ENCODE results near the gene RANBP3L.
A peak's percentile ranks its signal among the peaks of the same experiment; 100 is the strongest.

RANBP3L gene

DNA sequence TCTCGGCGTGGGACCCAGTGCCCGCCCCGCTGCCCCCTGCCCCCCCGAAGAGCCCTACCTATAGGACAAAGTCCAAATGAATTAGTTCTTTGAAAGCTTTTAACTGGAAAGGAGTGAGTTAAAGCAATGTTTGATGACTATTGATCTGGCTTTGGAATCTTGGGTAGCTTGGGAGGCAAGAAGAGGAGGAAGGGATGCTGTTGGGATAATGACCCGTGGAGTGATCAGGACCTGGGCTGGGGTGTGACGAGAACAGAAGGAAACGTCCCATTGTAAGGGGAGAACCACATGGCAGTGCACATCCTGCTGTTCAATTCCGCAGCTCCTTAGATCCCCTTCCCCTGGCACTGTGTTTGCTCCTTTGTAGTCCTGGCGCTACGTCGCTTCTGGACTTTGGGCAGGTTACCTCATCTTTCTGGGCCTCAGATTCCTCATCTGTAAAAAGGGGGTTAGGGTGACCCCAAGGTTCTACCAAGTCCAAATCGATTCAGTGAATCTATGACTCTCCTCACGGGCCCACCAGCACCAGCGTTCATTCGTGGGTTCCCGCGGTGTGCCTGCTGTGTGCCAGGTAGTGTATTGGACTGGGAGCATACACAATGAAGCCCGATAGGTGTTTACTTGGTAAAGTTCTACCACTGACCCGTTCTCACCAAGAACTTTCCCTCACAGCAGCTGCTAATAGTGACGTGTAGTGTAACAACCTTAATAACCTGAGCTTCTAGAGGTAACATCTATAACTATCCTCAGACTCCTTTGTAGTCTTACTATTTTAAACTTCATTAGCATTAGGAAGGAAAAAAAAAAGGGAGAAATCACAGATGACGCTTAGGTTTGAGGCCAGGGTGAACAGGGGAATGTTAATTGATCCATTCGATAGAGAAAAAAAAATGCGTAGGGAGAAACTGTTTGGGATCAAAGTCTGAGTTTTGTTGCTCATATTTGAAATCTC, 58.9 kb downstream of the RANBP3L start:
- DNase-seq, result no peak

DNA sequence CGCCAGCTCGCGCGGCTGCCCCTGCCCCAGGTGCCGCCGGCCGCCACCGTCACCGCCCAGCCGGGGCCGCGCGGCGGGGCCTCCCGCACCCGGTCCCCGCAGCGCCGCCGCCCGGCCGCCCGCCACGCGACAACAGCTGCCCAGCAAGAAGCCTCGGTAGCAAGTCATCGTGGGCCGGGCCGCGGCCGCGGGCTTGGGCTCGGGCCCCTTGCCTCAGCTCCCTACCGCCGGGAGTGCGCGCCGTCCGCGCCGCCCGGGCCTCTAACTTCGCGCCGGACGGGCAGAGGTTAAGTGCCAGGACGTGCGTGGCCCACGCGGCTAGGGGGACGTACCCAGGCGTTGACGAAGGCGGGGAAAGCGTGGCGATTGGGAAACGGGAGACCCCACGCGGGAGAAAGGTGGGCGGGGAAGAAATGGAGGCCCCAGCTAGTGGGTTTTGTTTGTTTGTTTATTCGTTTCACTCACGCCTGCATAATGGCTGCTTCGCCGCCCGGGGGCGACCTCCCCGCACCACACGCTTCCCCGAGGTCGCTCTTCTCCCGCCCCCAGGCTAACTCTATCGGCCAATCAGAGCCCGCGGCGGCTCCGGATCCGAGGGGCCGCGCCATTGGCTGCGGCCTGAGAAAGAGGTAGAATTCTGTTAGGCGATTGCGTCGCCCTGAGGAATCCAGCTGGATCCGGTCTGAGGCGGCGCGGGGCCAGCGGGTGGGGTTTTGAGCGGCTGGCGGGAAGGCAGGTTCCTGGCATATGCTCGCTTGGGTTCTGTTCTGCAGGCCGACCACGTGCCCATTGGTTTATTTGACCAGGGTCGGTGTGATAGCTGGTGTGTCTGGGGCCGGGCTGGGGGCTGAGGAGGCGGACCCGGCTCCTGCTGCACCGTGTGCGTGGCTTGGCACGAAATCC, 59.8 kb downstream of the RANBP3L start, which contains the start of gene NADK2:
TSS of gene NADK2 (minus strand) at position 295 of the 903 bp plus-strand sequence. CDS start at position 168, 127 bp downstream.
- DNase-seq, result peak; percentile 95

- DNase-seq, result peak; percentile 17
Measured at GRCh38 chr5:36240779-36241630, 60.7 kb downstream of the RANBP3L start.

GRCh38 chr5:36239370-36240293, 62.1 kb downstream of the RANBP3L start:
- no peak for DNase-seq

- DNase-seq, result no peak
Measured at GRCh38 chr5:36238502-36239295, 63.0 kb downstream of the RANBP3L start.

GRCh38 chr5:36237751-36238150, 64.0 kb downstream of the RANBP3L start:
- DNase-seq, result no peak

DNA sequence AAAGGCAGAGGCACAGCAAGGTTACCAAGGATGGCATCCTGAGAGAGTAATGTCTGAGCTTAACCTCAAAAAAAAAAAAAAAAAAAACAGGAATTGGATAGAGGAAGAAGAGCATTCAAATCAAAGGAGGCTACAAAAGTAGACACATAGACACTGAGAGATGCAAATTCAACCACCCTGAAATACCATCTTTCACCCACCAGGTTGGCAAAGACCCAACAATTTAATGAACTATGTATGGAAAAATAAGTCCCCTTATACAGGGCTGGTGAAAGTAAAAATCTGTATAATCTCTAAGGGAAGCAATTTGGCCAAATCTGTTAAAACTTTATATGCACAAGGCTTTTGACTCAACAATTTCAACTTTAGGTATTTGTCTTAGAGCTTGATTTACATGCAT, 64.9 kb downstream of the RANBP3L start:
- no peak for DNase-seq

- DNase-seq, result no peak
Measured at GRCh38 chr5:36232533-36232932, 69.2 kb downstream of the RANBP3L start.

- no peak for DNase-seq
Measured at GRCh38 chr5:36230151-36230790, 71.4 kb downstream of the RANBP3L start.

DNA sequence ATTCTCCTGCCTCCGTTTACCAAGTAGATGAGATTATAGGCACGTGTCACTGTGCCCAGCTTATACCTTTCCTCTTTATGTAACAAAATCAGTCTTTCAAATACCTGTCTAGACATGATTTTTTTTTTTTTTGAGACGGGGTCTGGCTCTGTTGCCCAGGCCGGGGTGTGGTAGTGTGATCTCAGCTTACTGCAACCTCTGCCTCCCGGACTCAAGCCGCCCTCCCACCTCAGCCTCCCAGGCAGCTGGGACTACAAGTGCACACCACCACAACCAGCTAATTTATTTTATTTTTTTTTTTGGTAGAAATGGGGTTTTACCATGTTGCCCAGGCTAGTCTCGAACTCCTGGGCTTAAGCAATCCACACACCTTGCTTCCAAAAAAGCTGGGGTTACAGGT, 73.2 kb downstream of the RANBP3L start:
- DNase-seq, result no peak

- DNase-seq, result no peak
Measured at GRCh38 chr5:36227046-36227445, 74.7 kb downstream of the RANBP3L start.

- DNase-seq, result no peak
Measured at GRCh38 chr5:36222620-36223019, 79.1 kb downstream of the RANBP3L start.

GRCh38 chr5:36217988-36218387, 83.7 kb downstream of the RANBP3L start:
- no peak for DNase-seq

DNA sequence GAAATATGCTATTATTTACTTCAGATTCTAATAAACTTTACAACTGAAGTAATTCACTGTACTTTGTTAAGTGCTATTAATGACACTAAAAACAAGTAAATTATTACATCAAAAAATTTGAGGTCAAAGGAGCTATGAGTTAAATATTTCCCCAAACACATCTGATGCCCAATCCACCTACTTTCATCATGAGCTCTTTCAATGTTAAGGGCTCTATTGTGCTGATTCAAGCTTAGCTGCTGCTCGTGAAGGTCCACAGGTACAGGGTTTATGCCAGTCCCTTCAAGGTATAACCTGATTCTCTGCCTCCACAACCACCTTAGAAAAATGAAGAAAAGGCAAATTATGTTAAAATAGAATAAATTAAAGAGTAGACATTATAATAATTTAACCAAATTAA, 84.1 kb downstream of the RANBP3L start:
- DNase-seq, result no peak

DNA sequence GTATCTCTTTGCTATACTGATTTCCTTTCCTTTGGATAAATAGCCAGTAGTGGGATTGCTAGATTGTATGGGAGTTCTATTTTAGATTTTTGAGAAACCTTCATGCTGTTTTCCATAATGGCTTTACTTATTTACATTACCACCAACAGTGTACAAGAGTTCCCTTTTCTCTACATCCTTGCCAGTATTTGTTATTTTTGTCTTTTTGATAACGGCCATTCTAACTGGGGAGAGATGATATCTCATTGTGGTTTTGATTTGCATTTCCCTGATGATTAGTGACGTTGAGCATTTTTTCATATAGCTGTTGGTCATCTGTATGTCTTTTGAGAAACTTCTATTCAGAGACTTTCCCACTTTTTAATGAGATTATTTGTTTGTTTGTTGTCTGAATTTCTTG, 85.8 kb downstream of the RANBP3L start:
- no peak for DNase-seq

DNA sequence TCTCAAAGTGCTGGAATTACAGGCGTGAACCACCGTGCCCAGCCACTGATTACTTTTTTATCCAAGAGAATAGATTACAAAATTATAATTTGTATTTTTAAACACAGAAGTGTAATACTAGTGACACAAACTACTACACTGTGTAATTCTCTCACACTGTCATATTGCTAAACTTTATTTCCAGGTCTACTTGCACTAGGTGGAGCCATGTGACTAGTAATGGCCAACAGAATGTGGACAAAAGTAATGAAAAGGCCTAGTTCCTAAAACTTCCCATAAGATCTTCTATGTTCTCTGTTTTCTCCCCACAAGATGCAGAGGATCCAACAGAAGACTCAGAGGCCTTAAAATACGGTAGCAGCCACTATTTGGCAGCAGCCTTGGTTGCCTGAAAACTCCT, 87.3 kb downstream of the RANBP3L start:
- DNase-seq, result no peak

DNA sequence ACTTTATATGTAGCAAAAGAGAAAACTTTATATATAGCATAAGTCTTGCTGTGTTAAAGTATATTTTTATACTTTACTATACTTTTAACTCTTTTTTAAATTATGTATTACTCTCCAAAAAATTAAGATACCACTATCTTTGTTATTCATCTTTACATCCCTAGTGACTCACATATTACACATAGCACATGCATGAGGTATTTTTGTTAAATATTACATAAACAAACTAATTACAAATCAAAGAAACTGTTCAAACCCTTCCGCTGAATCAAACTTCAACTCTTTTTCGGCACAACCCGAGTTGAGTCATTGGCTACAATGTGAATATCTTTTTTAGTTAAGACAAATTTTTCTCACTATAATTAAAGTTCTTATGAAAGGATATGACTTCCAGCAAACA, 92.0 kb downstream of the RANBP3L start:
- DNase-seq, result no peak

DNA sequence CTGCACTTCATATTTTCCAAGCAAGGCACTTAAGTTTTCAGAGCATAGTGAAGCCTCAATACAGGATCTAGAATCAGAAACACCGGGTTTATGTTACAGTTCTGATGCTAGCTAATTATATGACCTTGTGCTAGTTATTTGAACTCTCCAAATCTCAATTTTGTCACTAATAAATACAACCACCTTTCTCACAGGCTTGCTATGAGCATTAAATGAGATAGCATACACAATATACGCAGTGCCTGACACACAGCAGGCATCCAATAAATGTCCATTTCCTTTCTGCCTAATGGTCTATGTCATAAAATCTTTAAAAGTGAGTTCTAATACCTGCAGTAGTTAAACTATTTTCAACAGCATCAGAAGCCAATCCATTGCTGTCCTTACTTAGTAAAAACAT, 92.9 kb downstream of the RANBP3L start:
- no peak for DNase-seq

- no peak for DNase-seq
Measured at GRCh38 chr5:36206913-36207312, 94.8 kb downstream of the RANBP3L start.

GRCh38 chr5:36205329-36205728, 96.4 kb downstream of the RANBP3L start:
- no peak for DNase-seq

All from activated gamma-delta T cell (primary cell).